ENCODE data around the gene PCID2.

Gene PCID2

GRCh38 chr13:113166681-113167080 lies 41.8 kb downstream of the PCID2 start:
- Histone ChIP-seq H3K79me1 (replicated peaks; ENCODE audit: low read length, poor library complexity, severe bottlenecking) (no peaks in the 10 kb centered on the region), H4K91ac (ENCODE audit: low read length) (no peak overlapping the region), H2BK12ac (ENCODE audit: low read length in 2 of 2) (peak overlapping the region in 1 of 2 experiments; percentile 25), H3K18ac (ENCODE audit: low read depth in 1 of 2, low read length in 2 of 2) (no peak overlapping the region), H3K27me3 (ENCODE audit: control insufficient read depth in 1 of 2, insufficient read depth in 1 of 2, low read length in 2 of 2) (peaks cover 10 to 11% of the 10 kb centered on the region in 2 experiments), H2AFZ (ENCODE audit: low read depth, low read length) (no peak overlapping the region), H3K14ac (ENCODE audit: low read length in 2 of 2) (peak overlapping the region in 1 of 2 experiments; percentile 45), H3K23ac (ENCODE audit: low read length in 2 of 2) (peak overlapping the region in 1 of 2 experiments; percentile 40), H4K8ac (ENCODE audit: low read length) (no peak overlapping the region), H3K4ac (ENCODE audit: low read depth in 1 of 2, low read length in 2 of 2) (no peak overlapping the region), H3K4me2 (ENCODE audit: low read length, poor library complexity, severe bottlenecking) (no peak overlapping the region), H3K9me3 (ENCODE audit: control insufficient read depth, low read length) (no peaks in the 10 kb centered on the region), H3K4me1 (ENCODE audit: control insufficient read depth, insufficient read depth, low read depth, low read length) (peaks cover 20% of the 10 kb centered on the region), H2BK15ac (ENCODE audit: low read depth, poor library complexity, severe bottlenecking) (peak overlapping the region; percentile 60), H2BK120ac (ENCODE audit: low read depth, low read length) (no peak overlapping the region), H3K27ac (ENCODE audit: low read length, poor library complexity, severe bottlenecking) (no peak overlapping the region), H3K9ac (ENCODE audit: low read length) (no peak overlapping the region), H2AK5ac (ENCODE audit: low read length, severe bottlenecking) (no peak overlapping the region), H3K4me3 (ENCODE audit: insufficient read depth in 1 of 2, low read depth in 1 of 2, low read length in 2 of 2) (no peak overlapping the region), H3K36me3 (ENCODE audit: control insufficient read depth in 1 of 2, insufficient read depth in 2 of 2, low read depth in 1 of 2, low read length in 2 of 2) (peaks cover 15 to 28% of the 10 kb centered on the region in 2 experiments), H2BK5ac (ENCODE audit: low read depth, low read length, poor library complexity, severe bottlenecking) (no peak overlapping the region)
- DNase-seq = no peak
- WGBS = 93% methylated on average over 5 of the region's 5 CpGs

DNA sequence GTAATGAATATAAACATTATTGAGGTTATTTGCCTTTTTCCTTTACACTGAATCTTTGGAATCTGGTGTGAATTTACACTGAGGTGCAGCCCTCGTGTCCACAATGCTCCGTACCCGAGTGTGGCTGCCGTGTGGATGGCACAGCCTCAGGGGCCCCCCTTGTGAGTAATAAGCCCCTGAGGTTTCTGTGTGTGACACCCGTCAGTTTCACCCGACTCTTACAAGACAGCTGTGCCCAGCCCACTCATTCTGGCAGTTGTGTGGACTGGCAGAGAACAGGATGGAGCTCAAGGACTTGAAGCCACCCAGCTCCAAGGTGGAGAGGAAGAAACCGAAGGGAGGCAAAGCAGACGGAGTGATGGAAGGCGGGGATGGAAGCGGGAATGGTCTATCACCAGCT lies 42.2 kb downstream of the PCID2 start:
- no peak overlapping the region for H2BK5ac ChIP-seq (ENCODE audit: low read depth, low read length, poor library complexity, severe bottlenecking)
- H3K9ac ChIP-seq (ENCODE audit: low read length) = no peak overlapping the region
- no peak overlapping the region for H4K91ac ChIP-seq (ENCODE audit: low read length)
- peak overlapping the region in 1 of 2 experiments; percentile 40 for H3K23ac ChIP-seq (ENCODE audit: low read length in 2 of 2)
- 96% methylated on average over 10 of the region's 10 CpGs for WGBS
- peaks cover 16% of the 10 kb centered on the region for H3K4me1 ChIP-seq (ENCODE audit: control insufficient read depth, insufficient read depth, low read depth, low read length)
- H2BK12ac ChIP-seq (ENCODE audit: low read length in 2 of 2) = no peak overlapping the region
- no peak for DNase-seq
- H3K18ac ChIP-seq (ENCODE audit: low read depth in 1 of 2, low read length in 2 of 2) = no peak overlapping the region
- H3K4ac ChIP-seq (ENCODE audit: low read depth in 1 of 2, low read length in 2 of 2) = no peak overlapping the region
- peaks cover 11 to 24% of the 10 kb centered on the region in 2 experiments for H3K36me3 ChIP-seq (ENCODE audit: control insufficient read depth in 1 of 2, insufficient read depth in 2 of 2, low read depth in 1 of 2, low read length in 2 of 2)
- peaks cover 13% of the 10 kb centered on the region in 2 experiments for H3K27me3 ChIP-seq (ENCODE audit: control insufficient read depth in 1 of 2, insufficient read depth in 1 of 2, low read length in 2 of 2)
- no peaks in the 10 kb centered on the region for H3K9me3 ChIP-seq (ENCODE audit: control insufficient read depth, low read length)
- H2BK15ac ChIP-seq (ENCODE audit: low read depth, poor library complexity, severe bottlenecking) = no peak overlapping the region
- no peak overlapping the region for H2AK5ac ChIP-seq (ENCODE audit: low read length, severe bottlenecking)
- H3K4me3 ChIP-seq (ENCODE audit: insufficient read depth in 1 of 2, low read depth in 1 of 2, low read length in 2 of 2) = no peak overlapping the region
- no peak overlapping the region for H2AFZ ChIP-seq (ENCODE audit: low read depth, low read length)
- no peak overlapping the region for H3K4me2 ChIP-seq (ENCODE audit: low read length, poor library complexity, severe bottlenecking)
- H2BK120ac ChIP-seq (ENCODE audit: low read depth, low read length) = no peak overlapping the region
- H3K79me1 ChIP-seq (replicated peaks; ENCODE audit: low read length, poor library complexity, severe bottlenecking) = no peaks in the 10 kb centered on the region
- H3K14ac ChIP-seq (ENCODE audit: low read length in 2 of 2) = no peak overlapping the region
- no peak overlapping the region for H4K8ac ChIP-seq (ENCODE audit: low read length)
- no peak overlapping the region for H3K27ac ChIP-seq (ENCODE audit: low read length, poor library complexity, severe bottlenecking)

GRCh38 chr13:113164492-113164891 lies 44.0 kb downstream of the PCID2 start:
- DNase-seq = no peak

DNA sequence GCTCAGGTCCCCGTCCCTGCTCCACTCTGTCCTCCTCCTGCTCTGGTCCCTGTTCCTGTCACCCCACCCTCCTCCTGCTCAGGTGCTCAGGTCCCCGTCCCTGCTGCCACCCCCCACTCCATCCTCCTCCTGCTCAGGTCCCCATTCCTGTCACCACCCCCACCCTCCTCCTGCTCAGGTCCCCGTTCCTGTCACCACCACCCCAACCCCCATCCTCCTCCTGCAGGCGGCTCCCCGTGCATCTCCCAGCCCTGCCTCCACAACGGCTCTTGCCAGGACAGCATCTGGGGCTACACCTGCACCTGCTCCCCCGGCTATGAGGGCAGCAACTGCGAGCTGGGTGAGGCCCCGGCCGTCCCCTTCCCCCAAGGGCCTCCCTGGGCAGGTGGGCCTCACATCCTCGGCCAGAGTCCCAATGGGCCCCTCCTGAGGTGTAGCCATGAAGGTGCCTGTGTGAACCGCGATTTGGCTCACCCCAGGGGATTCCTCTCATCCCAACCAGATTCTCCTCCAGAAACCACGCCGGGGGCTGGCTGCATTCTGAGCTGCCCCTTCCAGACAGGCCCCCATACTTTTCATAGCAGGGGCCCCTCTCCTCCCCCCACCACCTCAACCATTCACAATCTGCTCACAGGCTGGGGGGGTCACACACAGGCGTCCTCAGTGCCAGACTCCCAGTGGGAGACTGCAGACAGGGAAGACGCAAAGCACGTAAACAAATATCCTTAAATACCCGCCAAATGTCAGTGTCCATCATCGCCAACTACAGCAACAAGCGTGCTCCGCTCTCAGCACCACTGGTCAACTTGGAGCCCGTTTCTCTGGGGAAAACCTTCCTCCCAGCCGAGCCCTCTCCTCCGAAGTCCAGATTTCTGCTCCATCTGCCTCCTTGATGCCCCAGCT lies 45.4 kb downstream of the PCID2 start:
- no peak overlapping the region for H2AK5ac ChIP-seq (ENCODE audit: low read length, severe bottlenecking)
- no peak overlapping the region for H2AFZ ChIP-seq (ENCODE audit: low read depth, low read length)
- no peak for DNase-seq
- peaks cover 13% of the 10 kb centered on the region for H3K4me1 ChIP-seq (ENCODE audit: control insufficient read depth, insufficient read depth, low read depth, low read length)
- H2BK12ac ChIP-seq (ENCODE audit: low read length in 2 of 2) = peak overlapping the region in 1 of 2 experiments; percentile 63
- peaks cover 2% of the 10 kb centered on the region in 2 experiments for H3K36me3 ChIP-seq (ENCODE audit: control insufficient read depth in 1 of 2, insufficient read depth in 2 of 2, low read depth in 1 of 2, low read length in 2 of 2)
- H2BK5ac ChIP-seq (ENCODE audit: low read depth, low read length, poor library complexity, severe bottlenecking) = no peak overlapping the region
- H4K91ac ChIP-seq (ENCODE audit: low read length) = peak overlapping the region; percentile 46
- H3K4me3 ChIP-seq (ENCODE audit: insufficient read depth in 1 of 2, low read depth in 1 of 2, low read length in 2 of 2) = peak overlapping the region in 1 of 2 experiments; percentile 19
- peak overlapping the region in 1 of 2 experiments; percentile 37 for H3K14ac ChIP-seq (ENCODE audit: low read length in 2 of 2)
- WGBS = 62% methylated on average over 25 of the region's 25 CpGs
- no peak overlapping the region for H3K4me2 ChIP-seq (ENCODE audit: low read length, poor library complexity, severe bottlenecking)
- H4K8ac ChIP-seq (ENCODE audit: low read length) = peak overlapping the region; percentile 14
- H3K27ac ChIP-seq (ENCODE audit: low read length, poor library complexity, severe bottlenecking) = no peak overlapping the region
- no peak overlapping the region for H3K23ac ChIP-seq (ENCODE audit: low read length in 2 of 2)
- no peak overlapping the region for H2BK15ac ChIP-seq (ENCODE audit: low read depth, poor library complexity, severe bottlenecking)
- peaks cover 17 to 32% of the 10 kb centered on the region in 2 experiments for H3K27me3 ChIP-seq (ENCODE audit: control insufficient read depth in 1 of 2, insufficient read depth in 1 of 2, low read length in 2 of 2)
- H3K9me3 ChIP-seq (ENCODE audit: control insufficient read depth, low read length) = no peaks in the 10 kb centered on the region
- H3K79me1 ChIP-seq (replicated peaks; ENCODE audit: low read length, poor library complexity, severe bottlenecking) = no peaks in the 10 kb centered on the region
- no peak overlapping the region for H3K9ac ChIP-seq (ENCODE audit: low read length)
- no peak overlapping the region for H3K4ac ChIP-seq (ENCODE audit: low read depth in 1 of 2, low read length in 2 of 2)
- H2BK120ac ChIP-seq (ENCODE audit: low read depth, low read length) = no peak overlapping the region
- H3K18ac ChIP-seq (ENCODE audit: low read depth in 1 of 2, low read length in 2 of 2) = no peak overlapping the region

More at GRCh38 chr13:113164492-113164891, 44.0 kb downstream of the PCID2 start:
- H3K4me2 ChIP-seq (ENCODE audit: low read length, poor library complexity, severe bottlenecking) = no peak overlapping the region
- H3K9ac ChIP-seq (ENCODE audit: low read length) = no peak overlapping the region
- H2BK15ac ChIP-seq (ENCODE audit: low read depth, poor library complexity, severe bottlenecking) = no peak overlapping the region
- no peak overlapping the region for H2BK120ac ChIP-seq (ENCODE audit: low read depth, low read length)
- no peak overlapping the region for H2BK5ac ChIP-seq (ENCODE audit: low read depth, low read length, poor library complexity, severe bottlenecking)
- H3K4me1 ChIP-seq (ENCODE audit: control insufficient read depth, insufficient read depth, low read depth, low read length) = peaks cover 6% of the 10 kb centered on the region
- no peak overlapping the region for H3K14ac ChIP-seq (ENCODE audit: low read length in 2 of 2)
- no peak overlapping the region for H2AK5ac ChIP-seq (ENCODE audit: low read length, severe bottlenecking)
- H3K23ac ChIP-seq (ENCODE audit: low read length in 2 of 2) = no peak overlapping the region
- no peak overlapping the region for H2AFZ ChIP-seq (ENCODE audit: low read depth, low read length)
- no peak overlapping the region for H4K8ac ChIP-seq (ENCODE audit: low read length)
- 91% methylated on average over 12 of the region's 12 CpGs for WGBS
- H2BK12ac ChIP-seq (ENCODE audit: low read length in 2 of 2) = no peak overlapping the region
- no peak overlapping the region for H3K4me3 ChIP-seq (ENCODE audit: insufficient read depth in 1 of 2, low read depth in 1 of 2, low read length in 2 of 2)
- no peak overlapping the region for H3K4ac ChIP-seq (ENCODE audit: low read depth in 1 of 2, low read length in 2 of 2)
- no peak overlapping the region for H3K27ac ChIP-seq (ENCODE audit: low read length, poor library complexity, severe bottlenecking)
- H3K79me1 ChIP-seq (replicated peaks; ENCODE audit: low read length, poor library complexity, severe bottlenecking) = no peaks in the 10 kb centered on the region
- no peak overlapping the region for H3K18ac ChIP-seq (ENCODE audit: low read depth in 1 of 2, low read length in 2 of 2)
- H3K9me3 ChIP-seq (ENCODE audit: control insufficient read depth, low read length) = no peaks in the 10 kb centered on the region
- no peak overlapping the region for H4K91ac ChIP-seq (ENCODE audit: low read length)
- peaks cover 6 to 11% of the 10 kb centered on the region in 2 experiments for H3K36me3 ChIP-seq (ENCODE audit: control insufficient read depth in 1 of 2, insufficient read depth in 2 of 2, low read depth in 1 of 2, low read length in 2 of 2)
- H3K27me3 ChIP-seq (ENCODE audit: control insufficient read depth in 1 of 2, insufficient read depth in 1 of 2, low read length in 2 of 2) = peaks cover 17 to 30% of the 10 kb centered on the region in 2 experiments

Measured in mesenchymal stem cell (in vitro differentiated cells and primary cell).